Liver (tissue), 9 donors: ENCODE results near the gene TTLL5. TPM values are rescaled to one million over a fixed set of nuclear protein-coding genes. Genes with fewer than 3 reads are reported as not detected.

Experiments
- DNase-seq: peaks from one replicate; pipeline ENCODE4 v3.0.0-alpha.2; 2017; ENCODE audit warnings: low spot score
- H3K27ac ChIP-seq, 2 donors: one replicate each; pipeline ENCODE4 v1.7.0; 2013; ENCODE audit warnings: inconsistent platforms in 2 of 2, low read length in 2 of 2, control low read depth in 1 of 2, low read depth in 1 of 2, mild to moderate bottlenecking in 1 of 2
- H3K27me3 ChIP-seq, 4 donors: one replicate each; pipeline versions ENCODE4 v1.6.1 to v1.7.0; 2013; ENCODE audit warnings: low read length in 3 of 4, inconsistent platforms in 1 of 4, mild to moderate bottlenecking in 1 of 4, moderate library complexity in 1 of 4; ENCODE audit not compliant: control insufficient read depth in 4 of 4, insufficient read depth in 4 of 4
- H3K36me3 ChIP-seq, 4 donors: one replicate each; pipeline versions ENCODE4 v1.6.1 to v1.7.0; 2013; ENCODE audit warnings: low read length in 3 of 4, mild to moderate bottlenecking in 3 of 4, low read depth in 1 of 4, moderate library complexity in 1 of 4; ENCODE audit not compliant: control insufficient read depth in 4 of 4, insufficient read depth in 3 of 4
- H3K4me1 ChIP-seq, 4 donors: one replicate each; pipeline versions ENCODE4 v1.6.1 to v1.7.0; 2013; ENCODE audit warnings: low read length in 3 of 4, mild to moderate bottlenecking in 3 of 4, moderate library complexity in 1 of 4; ENCODE audit not compliant: control insufficient read depth in 4 of 4, insufficient read depth in 4 of 4
- H3K4me3 ChIP-seq, 3 donors: one replicate each; pipeline versions ENCODE4 v1.6.1 to v1.7.0; 2013; ENCODE audit warnings: low read length in 3 of 3, control low read depth in 1 of 3, low read depth in 1 of 3, mild to moderate bottlenecking in 1 of 3
- H3K9ac ChIP-seq, 2 donors: one replicate each; pipeline ENCODE4 v1.7.0; 2013; ENCODE audit warnings: low read length in 2 of 2, mild to moderate bottlenecking in 2 of 2, moderate library complexity in 2 of 2, control low read depth in 1 of 2, low read depth in 1 of 2
- H3K9me3 ChIP-seq, 4 donors: one replicate each; pipeline versions ENCODE4 v1.6.1 to v1.7.0; 2013; ENCODE audit warnings: low read length in 3 of 4; ENCODE audit not compliant: control insufficient read depth in 4 of 4
- ATF3 ChIP-seq: IDR thresholded peaks from 2 replicates; pipeline ENCODE4 v1.6.1; 2016; ENCODE audit warnings: antibody characterized with exemption
- CTCF ChIP-seq: fragments of 150-350 bp; IDR thresholded peaks from 2 replicates; pipeline ENCODE4 v1.5.1; 2017; ENCODE audit warnings: improper control_type of control experiment, low read depth, low read length; ENCODE audit not compliant: missing input control
- EGR1 ChIP-seq, 2 donors: IDR thresholded peaks; 2 replicates each; pipeline ENCODE4 v1.6.1; 2016 to 2018; ENCODE audit warnings: antibody characterized with exemption in 2 of 2, low read depth in 2 of 2
- FOXA2 ChIP-seq: IDR thresholded peaks from 2 replicates; pipeline ENCODE4 v1.6.1; 2016; ENCODE audit warnings: antibody characterized with exemption
- GABPA ChIP-seq, 2 donors: IDR thresholded peaks in 1 of 2; conservative IDR thresholded peaks in 1 of 2; 2 replicates each; pipeline ENCODE4 v1.6.1; 2016; ENCODE audit warnings: antibody characterized with exemption in 2 of 2, mild to moderate bottlenecking in 1 of 2, moderate library complexity in 1 of 2
- HNF4A ChIP-seq, 2 donors: conservative IDR thresholded peaks; 2 replicates each; pipeline ENCODE4 v1.6.1; 2016; ENCODE audit warnings: antibody characterized with exemption in 2 of 2, mild to moderate bottlenecking in 2 of 2
- HNF4G ChIP-seq: IDR thresholded peaks from 2 replicates; pipeline ENCODE4 v1.6.1; 2016; ENCODE audit warnings: antibody characterized with exemption
- JUND ChIP-seq, 2 donors: IDR thresholded peaks; 2 replicates each; pipeline ENCODE4 v1.6.1; 2016; ENCODE audit warnings: antibody characterized with exemption in 2 of 2
- RAD21 ChIP-seq, 2 donors: IDR thresholded peaks; 2 replicates each; pipeline ENCODE4 v1.6.1; 2016; ENCODE audit warnings: antibody characterized with exemption in 2 of 2, mild to moderate bottlenecking in 2 of 2
- REST ChIP-seq: IDR thresholded peaks from 2 replicates; pipeline ENCODE4 v1.6.1; 2016; ENCODE audit warnings: antibody characterized with exemption, mild to moderate bottlenecking
- SP1 ChIP-seq: IDR thresholded peaks from 2 replicates; pipeline ENCODE4 v1.6.1; 2018; ENCODE audit warnings: antibody characterized with exemption, mild to moderate bottlenecking
- TAF1 ChIP-seq: conservative IDR thresholded peaks from 2 replicates; pipeline ENCODE4 v1.6.1; 2016; ENCODE audit warnings: antibody characterized with exemption, mild to moderate bottlenecking
- YY1 ChIP-seq: IDR thresholded peaks from 2 replicates; pipeline ENCODE4 v1.6.1; 2016; ENCODE audit warnings: antibody characterized with exemption, mild to moderate bottlenecking
- ZBTB33 ChIP-seq: IDR thresholded peaks from 2 replicates; pipeline ENCODE4 v1.6.1; 2016; ENCODE audit warnings: antibody characterized with exemption
- WGBS: extraction: QIAGEN DNeasy Blood & Tissue Kit; methylation state at CpG from one replicate; pipeline ENCODE4 v1.1.7; 2013; 5-methylcytosine and 5-hydroxymethylcytosine counted together
- polyA plus RNA-seq, 2 donors: library from polyadenylated mRNA; stranded (reverse) in 1 of 2; unstranded in 1 of 2; fragments of 200-250 nt in 1 of 2; fragments of >200 nt in 1 of 2; fragmentation: Nextera tagmentation in 1 of 2; extraction: Ambion mirVana in 1 of 2; gene quantifications; one replicate each; pipeline versions ENCODE4 v1.2.1 to v1.2.3, GENCODE V29; 2013 to 2015
- total RNA-seq, 2 donors: library from RNA; depleted of rRNA; stranded (reverse); fragments of >200 nt; gene quantifications; one replicate each; pipeline ENCODE4 v1.2.3, GENCODE V29; 2014
- donor health status: healthy.
- donor health status: healthy.
- donor health status: healthy.
- donor health status: healthy.
- donor health status: healthy.

TTLL5 gene
- total and polyA plus RNA-seq, 4 donors: 4.3 to 14.2 (median 9.8) TPM

- no peak for TF ChIP-seq CTCF
These were observed 320.6 kb downstream of the TTLL5 start, which contains the start of gene TGFB3 (continued) for GRCh38 chr14:75981426-75982265.

- TF ChIP-seq FOXA2 (no peak), RAD21 (IDR thresholded peaks at IDR 0.05) (peak; percentile 64 to 74), CTCF (peak; percentile 53), SP1 (no peak), YY1 (peak; percentile 33), HNF4G (no peak), HNF4A (conservative IDR thresholded peaks at IDR 0.05) (no peak)
- H3K4me3 ChIP-seq: peak overlapping the region; percentile 49 to 79 (median 67)
- H3K4me1 ChIP-seq: peaks cover 2 to 61% (median 37%) of the 10 kb centered on the region in 4 donors
- peak overlapping the region; percentile 60 to 93 for H3K27ac ChIP-seq
- H3K36me3 ChIP-seq: no peaks in the 10 kb centered on the region
- WGBS: 1% methylated on average over 77 of the region's 77 CpGs
- no peaks in the 10 kb centered on the region for H3K27me3 ChIP-seq
- peak; percentile 84 for DNase-seq
- H3K9me3 ChIP-seq: no peaks in the 10 kb centered on the region
- peak overlapping the region; percentile 46 to 84 for H3K9ac ChIP-seq
These were observed 321.4 kb downstream of the TTLL5 start for GRCh38 chr14:75982266-75983018.

- WGBS: 64% methylated on average over 7 of the region's 7 CpGs
- H3K4me1 ChIP-seq: peaks cover 2 to 56% (median 36%) of the 10 kb centered on the region in 4 donors
- no peak for TF ChIP-seq HNF4G
- TF ChIP-seq CTCF: no peak
- no peak for TF ChIP-seq ZBTB33
- TF ChIP-seq JUND (IDR thresholded peaks at IDR 0.05): no peak
- no peak for TF ChIP-seq ATF3
- no peak for TF ChIP-seq GABPA (IDR thresholded peaks at IDR 0.05 in 1 of 2, conservative IDR thresholded peaks at IDR 0.05 in 1 of 2)
- no peak for TF ChIP-seq FOXA2
- TF ChIP-seq YY1: no peak
- no peak for TF ChIP-seq TAF1
- TF ChIP-seq REST: no peak
- no peak for TF ChIP-seq EGR1 (IDR thresholded peaks at IDR 0.05; ENCODE audit: low read depth in 2 of 2)
- peak overlapping the region in 1 of 2 donors; percentile 6 for H3K9ac ChIP-seq
- no peaks in the 10 kb centered on the region for H3K9me3 ChIP-seq
- H3K27ac ChIP-seq: peak overlapping the region; percentile 49 to 71
- H3K27me3 ChIP-seq: no peaks in the 10 kb centered on the region
- no peaks in the 10 kb centered on the region for H3K36me3 ChIP-seq
- H3K4me3 ChIP-seq: peak overlapping the region in 2 of 3 donors; percentile 49 to 79
- DNase-seq: no peak
These were observed 321.9 kb downstream of the TTLL5 start for GRCh38 chr14:75983019-75983358.
